Omental fat pad (tissue), 4 donors: ENCODE measurements around the gene PDZD2. TPM values are rescaled to one million over a fixed set of nuclear protein-coding genes. Genes with fewer than 3 reads are reported as not detected.

Experiments used
- ATAC-seq: fragments of 150-250 bp; one replicate; pipeline ENCODE4 v1.9.1; 2016; ENCODE audit warnings: mild to moderate bottlenecking, moderate library complexity; ENCODE audit not compliant: low FRiP score
- DNase-seq: peaks from one replicate; pipeline ENCODE4 v3.0.0-alpha.2; 2019; ENCODE audit warnings: low spot score
- total RNA-seq, 4 donors: library from RNA; depleted of rRNA; stranded (reverse); fragments of >200 nt; gene quantifications; one replicate each; pipeline ENCODE4 v1.1.0, GENCODE V29; 2016
- TF ChIP-seq, protein P1 (sequence below), 3 donors: fragments of 450-650 bp; IDR thresholded peaks; one replicate each; pipeline ENCODE4 v1.5.1; 2016 to 2017; ENCODE audit warnings: antibody characterized with exemption in 3 of 3, mild to moderate bottlenecking in 3 of 3, moderate library complexity in 2 of 3

Gene PDZD2
- total RNA-seq, 4 donors from 2014 or later: 43.5 to 113 (median 55.7) TPM

DNA sequence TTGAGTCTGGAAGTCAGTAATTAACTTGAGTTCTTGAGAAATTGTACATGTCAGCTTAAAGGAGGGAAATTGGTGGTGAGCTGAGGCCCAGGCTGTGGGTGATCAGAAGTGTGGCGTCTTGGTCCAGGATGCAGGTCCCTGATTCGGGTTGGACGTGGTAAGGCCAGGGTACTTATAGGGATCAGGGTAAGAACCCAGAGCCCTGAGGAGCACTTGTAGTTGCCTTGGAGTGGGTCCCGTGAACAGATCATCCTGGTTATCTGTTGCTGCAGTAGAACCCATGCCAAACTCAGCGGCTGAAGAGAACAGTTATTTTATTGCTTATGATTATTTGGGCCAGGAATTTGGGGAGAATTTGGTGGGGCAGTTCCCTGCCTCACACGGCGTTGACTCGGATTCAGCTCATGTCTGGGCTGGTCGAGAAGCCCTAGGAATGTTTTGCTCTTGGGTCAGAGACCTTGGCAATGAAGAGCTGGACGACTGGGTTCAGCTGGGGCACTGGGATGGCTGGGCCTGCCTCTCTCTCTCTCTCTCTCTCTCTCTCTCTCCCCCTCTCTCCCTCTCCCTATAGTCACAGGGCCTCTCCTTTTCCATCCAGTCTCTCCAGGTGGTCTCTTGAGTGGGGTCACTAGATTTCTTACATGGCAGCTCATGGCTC is 73.1 kb downstream of the PDZD2 start:
- TF ChIP-seq, protein P1, sequence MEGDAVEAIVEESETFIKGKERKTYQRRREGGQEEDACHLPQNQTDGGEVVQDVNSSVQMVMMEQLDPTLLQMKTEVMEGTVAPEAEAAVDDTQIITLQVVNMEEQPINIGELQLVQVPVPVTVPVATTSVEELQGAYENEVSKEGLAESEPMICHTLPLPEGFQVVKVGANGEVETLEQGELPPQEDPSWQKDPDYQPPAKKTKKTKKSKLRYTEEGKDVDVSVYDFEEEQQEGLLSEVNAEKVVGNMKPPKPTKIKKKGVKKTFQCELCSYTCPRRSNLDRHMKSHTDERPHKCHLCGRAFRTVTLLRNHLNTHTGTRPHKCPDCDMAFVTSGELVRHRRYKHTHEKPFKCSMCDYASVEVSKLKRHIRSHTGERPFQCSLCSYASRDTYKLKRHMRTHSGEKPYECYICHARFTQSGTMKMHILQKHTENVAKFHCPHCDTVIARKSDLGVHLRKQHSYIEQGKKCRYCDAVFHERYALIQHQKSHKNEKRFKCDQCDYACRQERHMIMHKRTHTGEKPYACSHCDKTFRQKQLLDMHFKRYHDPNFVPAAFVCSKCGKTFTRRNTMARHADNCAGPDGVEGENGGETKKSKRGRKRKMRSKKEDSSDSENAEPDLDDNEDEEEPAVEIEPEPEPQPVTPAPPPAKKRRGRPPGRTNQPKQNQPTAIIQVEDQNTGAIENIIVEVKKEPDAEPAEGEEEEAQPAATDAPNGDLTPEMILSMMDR (IDR thresholded peaks at IDR 0.05): no peak
- DNase-seq (no peak), ATAC-seq (no peak)

GRCh38 chr5:31717561-31717960 is 78.6 kb downstream of the PDZD2 start:
- DNase-seq (no peak), ATAC-seq (no peak)
- TF ChIP-seq, protein P1 (IDR thresholded peaks at IDR 0.05): no peak

DNA sequence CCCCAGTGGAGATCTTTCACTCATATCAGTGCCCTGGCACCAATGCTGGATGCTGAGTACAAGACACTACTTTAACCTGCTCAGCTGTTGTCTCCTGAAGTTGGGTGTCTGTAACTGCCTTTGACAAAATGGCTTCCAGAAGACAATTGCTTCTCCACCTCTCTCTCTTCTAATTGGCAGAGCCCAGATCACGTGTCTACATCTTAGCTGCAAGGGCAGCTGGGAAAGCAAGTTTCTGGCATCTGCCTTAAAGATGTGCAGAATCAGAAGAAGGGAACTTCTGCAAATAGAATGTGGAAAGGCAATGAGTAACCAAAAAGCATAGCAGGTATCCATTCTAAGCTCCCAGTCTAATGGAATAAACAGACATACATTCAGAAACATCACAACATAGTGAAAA is 81.1 kb downstream of the PDZD2 start:
- DNase-seq (no peak), ATAC-seq (no peak)
- TF ChIP-seq, protein P1 (IDR thresholded peaks at IDR 0.05): no peak

GRCh38 chr5:31720811-31721345 is 81.9 kb downstream of the PDZD2 start:
- TF ChIP-seq, protein P1 (IDR thresholded peaks at IDR 0.05): no peak
- no peak for DNase-seq
- no peak for ATAC-seq

DNA sequence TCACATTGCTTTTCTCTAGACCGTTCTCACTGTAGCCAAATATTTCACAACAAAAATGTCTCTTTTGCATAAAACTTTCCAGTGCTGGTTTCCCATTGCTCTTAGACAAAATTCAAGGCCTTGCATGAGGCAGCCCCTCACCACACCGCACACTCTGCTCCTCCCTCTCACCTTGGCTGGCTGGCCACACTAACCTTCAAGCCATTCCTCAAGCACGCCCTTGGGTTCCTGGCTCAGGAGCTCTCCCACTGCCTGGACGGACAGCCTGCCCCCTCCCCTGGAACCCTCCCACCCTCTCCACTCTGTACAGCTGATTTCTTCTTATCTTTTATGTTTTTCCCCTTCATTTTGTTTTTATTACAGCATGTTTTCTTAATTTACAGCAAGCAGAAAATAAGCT is 83.2 kb downstream of the PDZD2 start:
- TF ChIP-seq, protein P1 (IDR thresholded peaks at IDR 0.05): no peak
- no peak for DNase-seq
- ATAC-seq: no peak

- no peak for ATAC-seq
- TF ChIP-seq, protein P1 (IDR thresholded peaks at IDR 0.05): no peak
- DNase-seq: no peak
Observed at GRCh38 chr5:31725996-31726395, 87.1 kb downstream of the PDZD2 start.

GRCh38 chr5:31726952-31727351 is 88.0 kb downstream of the PDZD2 start:
- TF ChIP-seq, protein P1 (IDR thresholded peaks at IDR 0.05): no peak
- DNase-seq: no peak
- no peak for ATAC-seq
